ENCODE data around the gene ARHGAP33. TPM values are rescaled to one million over a fixed set of nuclear protein-coding genes. Genes with fewer than 3 reads are reported as not detected.

ARHGAP33 gene
- polyA plus RNA-seq, 1 donor from 2014 or later = 20.5 TPM

GRCh38 chr19:35779033-35779432 lies 3.7 kb downstream of the ARHGAP33 start:
- no peaks in the 10 kb centered on the region for H3K9me2 ChIP-seq (ENCODE audit: insufficient read depth, low read length)
- no peak overlapping the region for H3K27ac ChIP-seq (ENCODE audit: low read length)
- no peak for TF ChIP-seq RAD21 (conservative IDR thresholded peaks at IDR 0.05)
- TF ChIP-seq CTCF (IDR thresholded peaks at IDR 0.05; ENCODE audit: poor library complexity, severe bottlenecking) = no peak
- no peak for TF ChIP-seq EZH2 (IDR thresholded peaks at IDR 0.05; ENCODE audit: borderline replicate concordance, insufficient read depth, low read length, poor library complexity, severe bottlenecking)
- no peak for TF ChIP-seq POLR2AphosphoS5 (IDR thresholded peaks at IDR 0.05)
- TF ChIP-seq EP300 (conservative IDR thresholded peaks at IDR 0.05; ENCODE audit: poor library complexity, severe bottlenecking) = no peak
- TF ChIP-seq SMC3 (conservative IDR thresholded peaks at IDR 0.05; ENCODE audit: poor library complexity) = no peak
- no peak for TF ChIP-seq TAF1 (IDR thresholded peaks at IDR 0.05; ENCODE audit: low read depth)
- TF ChIP-seq MXI1 (conservative IDR thresholded peaks at IDR 0.05; ENCODE audit: poor library complexity, severe bottlenecking) = no peak
- TF ChIP-seq, protein P1, sequence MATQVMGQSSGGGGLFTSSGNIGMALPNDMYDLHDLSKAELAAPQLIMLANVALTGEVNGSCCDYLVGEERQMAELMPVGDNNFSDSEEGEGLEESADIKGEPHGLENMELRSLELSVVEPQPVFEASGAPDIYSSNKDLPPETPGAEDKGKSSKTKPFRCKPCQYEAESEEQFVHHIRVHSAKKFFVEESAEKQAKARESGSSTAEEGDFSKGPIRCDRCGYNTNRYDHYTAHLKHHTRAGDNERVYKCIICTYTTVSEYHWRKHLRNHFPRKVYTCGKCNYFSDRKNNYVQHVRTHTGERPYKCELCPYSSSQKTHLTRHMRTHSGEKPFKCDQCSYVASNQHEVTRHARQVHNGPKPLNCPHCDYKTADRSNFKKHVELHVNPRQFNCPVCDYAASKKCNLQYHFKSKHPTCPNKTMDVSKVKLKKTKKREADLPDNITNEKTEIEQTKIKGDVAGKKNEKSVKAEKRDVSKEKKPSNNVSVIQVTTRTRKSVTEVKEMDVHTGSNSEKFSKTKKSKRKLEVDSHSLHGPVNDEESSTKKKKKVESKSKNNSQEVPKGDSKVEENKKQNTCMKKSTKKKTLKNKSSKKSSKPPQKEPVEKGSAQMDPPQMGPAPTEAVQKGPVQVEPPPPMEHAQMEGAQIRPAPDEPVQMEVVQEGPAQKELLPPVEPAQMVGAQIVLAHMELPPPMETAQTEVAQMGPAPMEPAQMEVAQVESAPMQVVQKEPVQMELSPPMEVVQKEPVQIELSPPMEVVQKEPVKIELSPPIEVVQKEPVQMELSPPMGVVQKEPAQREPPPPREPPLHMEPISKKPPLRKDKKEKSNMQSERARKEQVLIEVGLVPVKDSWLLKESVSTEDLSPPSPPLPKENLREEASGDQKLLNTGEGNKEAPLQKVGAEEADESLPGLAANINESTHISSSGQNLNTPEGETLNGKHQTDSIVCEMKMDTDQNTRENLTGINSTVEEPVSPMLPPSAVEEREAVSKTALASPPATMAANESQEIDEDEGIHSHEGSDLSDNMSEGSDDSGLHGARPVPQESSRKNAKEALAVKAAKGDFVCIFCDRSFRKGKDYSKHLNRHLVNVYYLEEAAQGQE (IDR thresholded peaks at IDR 0.05; ENCODE audit: borderline replicate concordance) = no peak
- no peaks in the 10 kb centered on the region for H3K27me3 ChIP-seq (ENCODE audit: insufficient read depth, low read depth, low read length)
- no peaks in the 10 kb centered on the region for H3K36me3 ChIP-seq (ENCODE audit: insufficient read depth, low read length)
- H3K79me2 ChIP-seq (replicated peaks; ENCODE audit: insufficient read depth, low read length) = peaks cover 25% of the 10 kb centered on the region
- no peaks in the 10 kb centered on the region for H3K9me3 ChIP-seq (ENCODE audit: low read length)
- H3K9ac ChIP-seq (ENCODE audit: low read length) = no peak overlapping the region
- no peaks in the 10 kb centered on the region for H4K20me1 ChIP-seq (ENCODE audit: insufficient read depth)
- no peak overlapping the region for H2AFZ ChIP-seq (ENCODE audit: low read depth, low read length)
- no peak overlapping the region for H3K4me2 ChIP-seq (ENCODE audit: low read length)
- no peaks in the 10 kb centered on the region for H3F3A ChIP-seq (ENCODE audit: insufficient read depth, low read length, poor library complexity, severe bottlenecking)
- peak overlapping the region; percentile 86 for H3K4me3 ChIP-seq (ENCODE audit: low read length)

DNA sequence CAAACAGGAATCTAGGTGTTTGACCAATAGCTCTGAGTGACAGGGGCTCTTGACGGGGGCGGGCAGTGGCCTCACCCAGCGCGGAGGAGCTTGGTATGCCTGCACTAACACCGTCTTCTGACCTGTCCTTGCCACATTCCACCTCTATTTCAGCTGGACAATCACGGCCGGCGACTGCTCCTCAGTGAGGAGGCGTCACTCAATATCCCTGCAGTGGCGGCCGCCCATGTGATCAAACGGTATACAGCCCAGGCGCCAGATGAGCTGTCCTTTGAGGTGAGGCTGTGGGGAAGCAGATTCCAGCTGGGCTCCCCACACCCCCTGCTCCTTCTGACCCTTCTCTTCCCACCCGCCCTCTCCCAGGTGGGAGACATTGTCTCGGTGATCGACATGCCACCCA lies 4.7 kb downstream of the ARHGAP33 start:
- H3K79me2 ChIP-seq (replicated peaks; ENCODE audit: insufficient read depth, low read length) = peaks cover 25% of the 10 kb centered on the region
- no peaks in the 10 kb centered on the region for H3K9me2 ChIP-seq (ENCODE audit: insufficient read depth, low read length)
- H3K9me3 ChIP-seq (ENCODE audit: low read length) = no peaks in the 10 kb centered on the region
- no peak overlapping the region for H3K9ac ChIP-seq (ENCODE audit: low read length)
- H3K36me3 ChIP-seq (ENCODE audit: insufficient read depth, low read length) = no peaks in the 10 kb centered on the region
- H3K4me3 ChIP-seq (ENCODE audit: low read length) = no peak overlapping the region
- no peaks in the 10 kb centered on the region for H4K20me1 ChIP-seq (ENCODE audit: insufficient read depth)
- H3K27me3 ChIP-seq (ENCODE audit: insufficient read depth, low read depth, low read length) = no peaks in the 10 kb centered on the region
- no peak overlapping the region for H3K27ac ChIP-seq (ENCODE audit: low read length)
- H3K4me2 ChIP-seq (ENCODE audit: low read length) = no peak overlapping the region
- H2AFZ ChIP-seq (ENCODE audit: low read depth, low read length) = no peak overlapping the region
- no peaks in the 10 kb centered on the region for H3F3A ChIP-seq (ENCODE audit: insufficient read depth, low read length, poor library complexity, severe bottlenecking)
- TF ChIP-seq RAD21 (conservative IDR thresholded peaks at IDR 0.05) (no peak), SMC3 (conservative IDR thresholded peaks at IDR 0.05; ENCODE audit: poor library complexity) (no peak), MXI1 (conservative IDR thresholded peaks at IDR 0.05; ENCODE audit: poor library complexity, severe bottlenecking) (no peak), TAF1 (IDR thresholded peaks at IDR 0.05; ENCODE audit: low read depth) (no peak)
